ENCODE results near the gene SPSB4.

- TF ChIP-seq CTCF (IDR thresholded peaks at IDR 0.05): no peak
- TF ChIP-seq POLR2A (IDR thresholded peaks at IDR 0.05): no peak
Observed at GRCh38 chr3:141096164-141096563, 45.0 kb downstream of the SPSB4 start.
